ENCODE data around the gene EFCAB6.

- no peak for TF ChIP-seq EP300 (IDR thresholded peaks at IDR 0.05)
- TF ChIP-seq, protein P1, sequence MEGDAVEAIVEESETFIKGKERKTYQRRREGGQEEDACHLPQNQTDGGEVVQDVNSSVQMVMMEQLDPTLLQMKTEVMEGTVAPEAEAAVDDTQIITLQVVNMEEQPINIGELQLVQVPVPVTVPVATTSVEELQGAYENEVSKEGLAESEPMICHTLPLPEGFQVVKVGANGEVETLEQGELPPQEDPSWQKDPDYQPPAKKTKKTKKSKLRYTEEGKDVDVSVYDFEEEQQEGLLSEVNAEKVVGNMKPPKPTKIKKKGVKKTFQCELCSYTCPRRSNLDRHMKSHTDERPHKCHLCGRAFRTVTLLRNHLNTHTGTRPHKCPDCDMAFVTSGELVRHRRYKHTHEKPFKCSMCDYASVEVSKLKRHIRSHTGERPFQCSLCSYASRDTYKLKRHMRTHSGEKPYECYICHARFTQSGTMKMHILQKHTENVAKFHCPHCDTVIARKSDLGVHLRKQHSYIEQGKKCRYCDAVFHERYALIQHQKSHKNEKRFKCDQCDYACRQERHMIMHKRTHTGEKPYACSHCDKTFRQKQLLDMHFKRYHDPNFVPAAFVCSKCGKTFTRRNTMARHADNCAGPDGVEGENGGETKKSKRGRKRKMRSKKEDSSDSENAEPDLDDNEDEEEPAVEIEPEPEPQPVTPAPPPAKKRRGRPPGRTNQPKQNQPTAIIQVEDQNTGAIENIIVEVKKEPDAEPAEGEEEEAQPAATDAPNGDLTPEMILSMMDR (IDR thresholded peaks at IDR 0.05), result no peak
Observed at GRCh38 chr22:43592476-43592875, 219.6 kb downstream of the EFCAB6 start.
